Liver (tissue), 9 donors: ENCODE results near the gene MPP3. TPM values are rescaled to one million over a fixed set of nuclear protein-coding genes. Genes with fewer than 3 reads are reported as not detected.

ENCODE experiments used
- DNase-seq: peaks from one replicate; pipeline ENCODE4 v3.0.0-alpha.2; 2017; ENCODE audit warnings: low spot score
- H3K27ac ChIP-seq, 2 donors: one replicate each; pipeline ENCODE4 v1.7.0; 2013; ENCODE audit warnings: inconsistent platforms in 2 of 2, low read length in 2 of 2, control low read depth in 1 of 2, low read depth in 1 of 2, mild to moderate bottlenecking in 1 of 2
- H3K27me3 ChIP-seq, 4 donors: one replicate each; pipeline versions ENCODE4 v1.6.1 to v1.7.0; 2013; ENCODE audit warnings: low read length in 3 of 4, inconsistent platforms in 1 of 4, mild to moderate bottlenecking in 1 of 4, moderate library complexity in 1 of 4; ENCODE audit not compliant: control insufficient read depth in 4 of 4, insufficient read depth in 4 of 4
- H3K36me3 ChIP-seq, 4 donors: one replicate each; pipeline versions ENCODE4 v1.6.1 to v1.7.0; 2013; ENCODE audit warnings: low read length in 3 of 4, mild to moderate bottlenecking in 3 of 4, low read depth in 1 of 4, moderate library complexity in 1 of 4; ENCODE audit not compliant: control insufficient read depth in 4 of 4, insufficient read depth in 3 of 4
- H3K4me1 ChIP-seq, 4 donors: one replicate each; pipeline versions ENCODE4 v1.6.1 to v1.7.0; 2013; ENCODE audit warnings: low read length in 3 of 4, mild to moderate bottlenecking in 3 of 4, moderate library complexity in 1 of 4; ENCODE audit not compliant: control insufficient read depth in 4 of 4, insufficient read depth in 4 of 4
- H3K4me3 ChIP-seq, 3 donors: one replicate each; pipeline versions ENCODE4 v1.6.1 to v1.7.0; 2013; ENCODE audit warnings: low read length in 3 of 3, control low read depth in 1 of 3, low read depth in 1 of 3, mild to moderate bottlenecking in 1 of 3
- H3K9ac ChIP-seq, 2 donors: one replicate each; pipeline ENCODE4 v1.7.0; 2013; ENCODE audit warnings: low read length in 2 of 2, mild to moderate bottlenecking in 2 of 2, moderate library complexity in 2 of 2, control low read depth in 1 of 2, low read depth in 1 of 2
- H3K9me3 ChIP-seq, 4 donors: one replicate each; pipeline versions ENCODE4 v1.6.1 to v1.7.0; 2013; ENCODE audit warnings: low read length in 3 of 4; ENCODE audit not compliant: control insufficient read depth in 4 of 4
- EGR1 ChIP-seq, 2 donors: IDR thresholded peaks; 2 replicates each; pipeline ENCODE4 v1.6.1; 2016 to 2018; ENCODE audit warnings: antibody characterized with exemption in 2 of 2, low read depth in 2 of 2
- FOXA1 ChIP-seq: IDR thresholded peaks from 2 replicates; pipeline ENCODE4 v1.6.1; 2016; ENCODE audit warnings: antibody characterized with exemption
- FOXA2 ChIP-seq: IDR thresholded peaks from 2 replicates; pipeline ENCODE4 v1.6.1; 2016; ENCODE audit warnings: antibody characterized with exemption
- HNF4A ChIP-seq, 2 donors: conservative IDR thresholded peaks; 2 replicates each; pipeline ENCODE4 v1.6.1; 2016; ENCODE audit warnings: antibody characterized with exemption in 2 of 2, mild to moderate bottlenecking in 2 of 2
- HNF4G ChIP-seq: IDR thresholded peaks from 2 replicates; pipeline ENCODE4 v1.6.1; 2016; ENCODE audit warnings: antibody characterized with exemption
- JUND ChIP-seq, 2 donors: IDR thresholded peaks; 2 replicates each; pipeline ENCODE4 v1.6.1; 2016; ENCODE audit warnings: antibody characterized with exemption in 2 of 2
- NR2F2 ChIP-seq: IDR thresholded peaks from 2 replicates; pipeline ENCODE4 v1.6.1; 2016; ENCODE audit warnings: antibody characterized with exemption
- RAD21 ChIP-seq, 2 donors: IDR thresholded peaks; 2 replicates each; pipeline ENCODE4 v1.6.1; 2016; ENCODE audit warnings: antibody characterized with exemption in 2 of 2, mild to moderate bottlenecking in 2 of 2
- RXRA ChIP-seq, 2 donors: IDR thresholded peaks; 2 replicates each; pipeline ENCODE4 v1.6.1; 2017 to 2018; ENCODE audit warnings: antibody characterized with exemption in 2 of 2, mild to moderate bottlenecking in 1 of 2
- SP1 ChIP-seq: IDR thresholded peaks from 2 replicates; pipeline ENCODE4 v1.6.1; 2018; ENCODE audit warnings: antibody characterized with exemption, mild to moderate bottlenecking
- TAF1 ChIP-seq: conservative IDR thresholded peaks from 2 replicates; pipeline ENCODE4 v1.6.1; 2016; ENCODE audit warnings: antibody characterized with exemption, mild to moderate bottlenecking
- YY1 ChIP-seq: IDR thresholded peaks from 2 replicates; pipeline ENCODE4 v1.6.1; 2016; ENCODE audit warnings: antibody characterized with exemption, mild to moderate bottlenecking
- WGBS: extraction: QIAGEN DNeasy Blood & Tissue Kit; methylation state at CpG from one replicate; pipeline ENCODE4 v1.1.7; 2013; 5-methylcytosine and 5-hydroxymethylcytosine counted together
- polyA plus RNA-seq, 2 donors: library from polyadenylated mRNA; stranded (reverse) in 1 of 2; unstranded in 1 of 2; fragments of 200-250 nt in 1 of 2; fragments of >200 nt in 1 of 2; fragmentation: Nextera tagmentation in 1 of 2; extraction: Ambion mirVana in 1 of 2; gene quantifications; one replicate each; pipeline versions ENCODE4 v1.2.1 to v1.2.3, GENCODE V29; 2013 to 2015
- total RNA-seq, 2 donors: library from RNA; depleted of rRNA; stranded (reverse); fragments of >200 nt; gene quantifications; one replicate each; pipeline ENCODE4 v1.2.3, GENCODE V29; 2014
- TF ChIP-seq, protein P1 (sequence below): IDR thresholded peaks from 2 replicates; pipeline ENCODE4 v1.6.1; 2016; ENCODE audit warnings: antibody characterized with exemption, mild to moderate bottlenecking
- TF ChIP-seq, protein P2 (sequence below): IDR thresholded peaks from 2 replicates; pipeline ENCODE4 v1.6.1; 2016; ENCODE audit warnings: antibody characterized with exemption
- TF ChIP-seq, protein P3 (sequence below): IDR thresholded peaks from 2 replicates; pipeline ENCODE4 v1.6.1; 2016; ENCODE audit warnings: antibody characterized with exemption
- TF ChIP-seq, protein P4 (sequence below): fragments of 150-350 bp; IDR thresholded peaks from 2 replicates; pipeline ENCODE4 v1.5.1; 2017; ENCODE audit warnings: improper control_type of control experiment, low read depth, low read length; ENCODE audit not compliant: missing input control
- donor health status: healthy.
- donor health status: healthy.
- donor health status: healthy.
- donor health status: healthy.
- donor health status: healthy.

MPP3 gene
- total and polyA plus RNA-seq, 4 donors: 0.23 to 1.3 (median 0.72) TPM

DNA sequence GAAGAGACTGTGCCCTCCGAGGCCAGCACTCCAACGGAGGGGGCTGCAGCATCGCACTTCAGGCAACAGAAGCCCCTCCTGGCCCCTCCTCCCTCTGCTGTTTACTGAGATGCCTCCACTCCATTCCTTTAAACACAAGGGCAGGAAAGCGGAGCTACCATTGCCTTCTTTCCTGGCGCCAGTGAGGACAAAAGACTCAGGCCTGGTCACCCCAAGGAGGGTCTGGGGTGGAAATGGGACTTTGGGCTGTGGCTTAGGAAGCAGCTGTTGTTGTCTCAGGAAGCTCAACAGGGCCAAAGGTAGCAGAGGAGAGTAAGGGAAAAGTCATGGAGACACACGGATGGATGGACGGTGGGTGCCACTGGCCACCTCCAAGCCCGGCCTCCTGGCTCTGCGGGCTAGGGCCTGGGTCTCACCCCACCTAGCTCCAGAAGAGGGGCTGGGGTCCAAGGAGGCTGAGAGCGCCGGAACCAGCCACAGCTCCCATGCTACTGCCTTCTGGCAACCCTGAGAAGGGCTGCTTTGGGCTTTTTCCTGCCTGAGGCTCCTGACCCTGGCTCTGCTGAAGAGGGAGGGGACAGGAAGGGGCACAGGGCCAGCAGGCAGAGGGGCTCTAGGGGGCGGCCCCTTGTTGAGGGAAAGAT is 25.1 kb upstream of the MPP3 start:
- Histone ChIP-seq H3K36me3 (no peaks in the 10 kb centered on the region), H3K4me1 (no peaks in the 10 kb centered on the region), H3K9ac (no peak overlapping the region), H3K9me3 (no peaks in the 10 kb centered on the region), H3K27ac (no peak overlapping the region), H3K4me3 (no peak overlapping the region), H3K27me3 (no peaks in the 10 kb centered on the region)
- no peak for TF ChIP-seq RXRA (IDR thresholded peaks at IDR 0.05)
- TF ChIP-seq EGR1 (IDR thresholded peaks at IDR 0.05; ENCODE audit: low read depth in 2 of 2): no peak
- TF ChIP-seq HNF4G: no peak
- TF ChIP-seq, protein P1, sequence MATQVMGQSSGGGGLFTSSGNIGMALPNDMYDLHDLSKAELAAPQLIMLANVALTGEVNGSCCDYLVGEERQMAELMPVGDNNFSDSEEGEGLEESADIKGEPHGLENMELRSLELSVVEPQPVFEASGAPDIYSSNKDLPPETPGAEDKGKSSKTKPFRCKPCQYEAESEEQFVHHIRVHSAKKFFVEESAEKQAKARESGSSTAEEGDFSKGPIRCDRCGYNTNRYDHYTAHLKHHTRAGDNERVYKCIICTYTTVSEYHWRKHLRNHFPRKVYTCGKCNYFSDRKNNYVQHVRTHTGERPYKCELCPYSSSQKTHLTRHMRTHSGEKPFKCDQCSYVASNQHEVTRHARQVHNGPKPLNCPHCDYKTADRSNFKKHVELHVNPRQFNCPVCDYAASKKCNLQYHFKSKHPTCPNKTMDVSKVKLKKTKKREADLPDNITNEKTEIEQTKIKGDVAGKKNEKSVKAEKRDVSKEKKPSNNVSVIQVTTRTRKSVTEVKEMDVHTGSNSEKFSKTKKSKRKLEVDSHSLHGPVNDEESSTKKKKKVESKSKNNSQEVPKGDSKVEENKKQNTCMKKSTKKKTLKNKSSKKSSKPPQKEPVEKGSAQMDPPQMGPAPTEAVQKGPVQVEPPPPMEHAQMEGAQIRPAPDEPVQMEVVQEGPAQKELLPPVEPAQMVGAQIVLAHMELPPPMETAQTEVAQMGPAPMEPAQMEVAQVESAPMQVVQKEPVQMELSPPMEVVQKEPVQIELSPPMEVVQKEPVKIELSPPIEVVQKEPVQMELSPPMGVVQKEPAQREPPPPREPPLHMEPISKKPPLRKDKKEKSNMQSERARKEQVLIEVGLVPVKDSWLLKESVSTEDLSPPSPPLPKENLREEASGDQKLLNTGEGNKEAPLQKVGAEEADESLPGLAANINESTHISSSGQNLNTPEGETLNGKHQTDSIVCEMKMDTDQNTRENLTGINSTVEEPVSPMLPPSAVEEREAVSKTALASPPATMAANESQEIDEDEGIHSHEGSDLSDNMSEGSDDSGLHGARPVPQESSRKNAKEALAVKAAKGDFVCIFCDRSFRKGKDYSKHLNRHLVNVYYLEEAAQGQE: no peak
- TF ChIP-seq FOXA1: no peak
- no peak for TF ChIP-seq NR2F2
- no peak for TF ChIP-seq HNF4A (conservative IDR thresholded peaks at IDR 0.05)
- no peak for TF ChIP-seq RAD21 (IDR thresholded peaks at IDR 0.05)
- no peak for TF ChIP-seq SP1
- TF ChIP-seq YY1: no peak
- no peak for TF ChIP-seq JUND (IDR thresholded peaks at IDR 0.05)
- TF ChIP-seq, protein P2, sequence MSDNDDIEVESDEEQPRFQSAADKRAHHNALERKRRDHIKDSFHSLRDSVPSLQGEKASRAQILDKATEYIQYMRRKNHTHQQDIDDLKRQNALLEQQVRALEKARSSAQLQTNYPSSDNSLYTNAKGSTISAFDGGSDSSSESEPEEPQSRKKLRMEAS: no peak
- TF ChIP-seq, protein P3, sequence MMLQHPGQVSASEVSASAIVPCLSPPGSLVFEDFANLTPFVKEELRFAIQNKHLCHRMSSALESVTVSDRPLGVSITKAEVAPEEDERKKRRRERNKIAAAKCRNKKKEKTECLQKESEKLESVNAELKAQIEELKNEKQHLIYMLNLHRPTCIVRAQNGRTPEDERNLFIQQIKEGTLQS: no peak
- TF ChIP-seq TAF1: no peak
- DNase-seq: no peak
- 63% methylated on average over 12 of the region's 12 CpGs for WGBS

DNA sequence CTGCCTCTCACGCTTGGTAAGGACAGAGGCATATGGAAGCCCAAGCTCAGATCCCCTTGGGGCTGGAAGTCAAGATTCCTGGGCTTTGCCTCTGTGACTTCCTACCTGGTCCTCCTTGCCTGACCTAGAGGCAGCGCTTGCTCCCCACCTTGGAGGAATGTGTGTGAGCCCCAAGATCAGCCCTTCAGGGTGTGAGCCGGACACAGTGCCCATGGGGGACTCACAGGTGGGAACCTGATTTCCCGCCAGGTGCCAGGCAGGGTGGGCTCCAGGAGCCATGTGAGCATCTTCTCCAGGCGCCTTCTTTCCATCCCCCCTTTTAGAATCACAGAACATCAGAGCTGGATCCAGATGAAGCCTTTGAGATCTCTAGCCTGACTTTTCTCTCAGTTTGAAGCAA is 24.2 kb upstream of the MPP3 start:
- no peak overlapping the region for H3K27ac ChIP-seq
- H3K4me1 ChIP-seq: no peaks in the 10 kb centered on the region
- no peak for DNase-seq
- no peaks in the 10 kb centered on the region for H3K36me3 ChIP-seq
- WGBS: 96% methylated on average over 5 of the region's 5 CpGs
- no peak for TF ChIP-seq RXRA (IDR thresholded peaks at IDR 0.05)
- TF ChIP-seq, protein P3: no peak
- TF ChIP-seq, protein P2: no peak
- no peak for TF ChIP-seq RAD21 (IDR thresholded peaks at IDR 0.05)
- no peak for TF ChIP-seq EGR1 (IDR thresholded peaks at IDR 0.05; ENCODE audit: low read depth in 2 of 2)
- no peaks in the 10 kb centered on the region for H3K27me3 ChIP-seq
- H3K9ac ChIP-seq: no peak overlapping the region
- no peak overlapping the region for H3K4me3 ChIP-seq
- no peaks in the 10 kb centered on the region for H3K9me3 ChIP-seq

DNA sequence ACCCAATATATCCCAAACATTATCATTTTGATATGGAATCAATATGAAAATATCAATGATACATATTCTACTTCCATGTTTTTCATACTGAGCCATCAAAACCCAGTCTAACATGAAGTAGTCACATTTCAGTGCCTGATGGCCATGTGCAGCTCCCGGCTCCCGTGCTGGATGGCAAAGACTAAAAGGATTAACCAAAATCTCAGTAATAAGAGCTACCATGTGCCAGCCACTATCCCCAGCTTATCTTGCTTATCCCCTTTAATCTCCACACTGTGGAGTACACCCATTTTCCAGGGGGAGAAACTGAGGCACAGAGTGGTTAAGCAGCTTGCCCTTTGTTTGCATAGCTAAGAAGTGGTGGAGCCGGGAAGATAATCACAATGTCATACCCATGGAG is 23.2 kb upstream of the MPP3 start:
- Histone ChIP-seq H3K9ac (no peak overlapping the region), H3K4me3 (no peak overlapping the region), H3K27ac (no peak overlapping the region), H3K9me3 (no peaks in the 10 kb centered on the region), H3K4me1 (no peaks in the 10 kb centered on the region), H3K27me3 (no peaks in the 10 kb centered on the region), H3K36me3 (no peaks in the 10 kb centered on the region)
- no peak for DNase-seq
- 94% methylated on average over 3 of the region's 3 CpGs for WGBS
- no peak for TF ChIP-seq EGR1 (IDR thresholded peaks at IDR 0.05; ENCODE audit: low read depth in 2 of 2)
- TF ChIP-seq FOXA1: no peak
- no peak for TF ChIP-seq SP1
- no peak for TF ChIP-seq FOXA2
- no peak for TF ChIP-seq TAF1
- no peak for TF ChIP-seq YY1
- TF ChIP-seq HNF4A (conservative IDR thresholded peaks at IDR 0.05): no peak
- TF ChIP-seq, protein P1: no peak
- TF ChIP-seq HNF4G: no peak
- TF ChIP-seq, protein P2: no peak
- TF ChIP-seq, protein P4, sequence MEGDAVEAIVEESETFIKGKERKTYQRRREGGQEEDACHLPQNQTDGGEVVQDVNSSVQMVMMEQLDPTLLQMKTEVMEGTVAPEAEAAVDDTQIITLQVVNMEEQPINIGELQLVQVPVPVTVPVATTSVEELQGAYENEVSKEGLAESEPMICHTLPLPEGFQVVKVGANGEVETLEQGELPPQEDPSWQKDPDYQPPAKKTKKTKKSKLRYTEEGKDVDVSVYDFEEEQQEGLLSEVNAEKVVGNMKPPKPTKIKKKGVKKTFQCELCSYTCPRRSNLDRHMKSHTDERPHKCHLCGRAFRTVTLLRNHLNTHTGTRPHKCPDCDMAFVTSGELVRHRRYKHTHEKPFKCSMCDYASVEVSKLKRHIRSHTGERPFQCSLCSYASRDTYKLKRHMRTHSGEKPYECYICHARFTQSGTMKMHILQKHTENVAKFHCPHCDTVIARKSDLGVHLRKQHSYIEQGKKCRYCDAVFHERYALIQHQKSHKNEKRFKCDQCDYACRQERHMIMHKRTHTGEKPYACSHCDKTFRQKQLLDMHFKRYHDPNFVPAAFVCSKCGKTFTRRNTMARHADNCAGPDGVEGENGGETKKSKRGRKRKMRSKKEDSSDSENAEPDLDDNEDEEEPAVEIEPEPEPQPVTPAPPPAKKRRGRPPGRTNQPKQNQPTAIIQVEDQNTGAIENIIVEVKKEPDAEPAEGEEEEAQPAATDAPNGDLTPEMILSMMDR: no peak
